Inflammatory macrophage treated with lipopolysaccharide for 4 hours (primary cell): ENCODE data around the gene FTMT.
"Not testable (repeated sequence)": the region's sequence is repeated elsewhere in the genome, so short reads cannot be mapped to it uniquely, and the experiment has no call there.

ENCODE experiments used
- DNase-seq: peaks from one replicate; pipeline ENCODE4 v3.0.0-alpha.2; 2020

Gene FTMT

DNA sequence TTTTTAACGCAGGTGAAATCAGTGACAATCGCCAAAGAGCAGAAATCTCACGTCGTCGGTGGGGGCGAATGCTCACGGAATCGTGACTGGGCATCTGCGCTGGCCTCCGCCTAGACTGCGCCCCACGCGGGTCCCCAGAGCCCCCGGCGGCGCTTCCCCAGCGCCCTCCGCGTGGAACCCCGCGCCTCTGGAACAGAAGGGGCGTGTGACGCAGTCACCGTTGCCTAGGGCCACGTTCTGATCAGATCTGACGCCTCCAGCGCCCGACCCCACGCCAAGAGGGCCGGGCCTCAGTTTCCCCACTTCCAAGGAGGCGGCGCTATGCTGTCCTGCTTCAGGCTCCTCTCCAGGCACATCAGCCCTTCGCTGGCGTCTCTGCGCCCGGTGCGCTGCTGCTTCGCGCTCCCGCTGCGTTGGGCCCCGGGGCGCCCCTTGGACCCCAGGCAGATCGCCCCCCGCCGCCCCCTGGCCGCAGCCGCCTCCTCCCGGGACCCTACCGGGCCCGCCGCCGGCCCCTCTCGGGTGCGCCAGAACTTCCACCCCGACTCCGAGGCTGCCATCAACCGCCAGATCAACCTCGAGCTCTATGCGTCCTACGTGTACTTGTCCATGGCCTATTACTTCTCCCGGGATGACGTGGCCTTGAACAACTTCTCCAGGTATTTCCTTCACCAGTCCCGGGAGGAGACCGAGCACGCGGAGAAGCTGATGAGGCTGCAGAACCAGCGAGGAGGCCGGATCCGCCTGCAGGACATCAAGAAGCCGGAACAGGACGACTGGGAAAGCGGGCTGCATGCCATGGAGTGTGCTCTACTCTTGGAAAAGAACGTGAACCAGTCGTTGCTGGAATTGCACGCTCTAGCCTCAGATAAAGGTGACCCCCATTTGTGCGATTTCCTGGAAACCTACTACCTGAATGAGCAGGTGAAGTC lies at the start of gene FTMT:
Gene FTMT (plus strand): TSS at position 240 of the 932 bp plus-strand sequence. CDS start 82 bp downstream, at position 322.
- DNase-seq = no peak

DNA sequence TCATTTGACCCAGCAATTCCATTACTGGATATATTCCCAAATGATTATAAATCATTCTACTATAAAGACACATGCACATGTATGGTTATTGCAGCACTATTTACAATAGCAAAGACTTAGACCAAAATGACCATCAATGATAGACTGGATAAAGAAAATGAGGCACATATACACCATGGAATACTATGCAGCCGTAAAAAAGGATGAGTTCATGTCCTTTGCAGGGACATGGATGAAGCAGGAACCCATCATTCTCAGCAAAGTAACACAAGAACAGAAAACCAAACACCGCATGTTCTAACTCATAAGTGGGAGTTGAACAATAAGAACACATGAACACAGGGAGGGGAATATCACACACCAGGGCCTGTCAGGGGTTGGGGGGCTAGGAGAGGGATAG lies 46.4 kb upstream of the FTMT start:
- not testable (repeated sequence) for DNase-seq

- no peak for DNase-seq
Observed at GRCh38 chr5:121805911-121806310, 45.8 kb upstream of the FTMT start.

DNA sequence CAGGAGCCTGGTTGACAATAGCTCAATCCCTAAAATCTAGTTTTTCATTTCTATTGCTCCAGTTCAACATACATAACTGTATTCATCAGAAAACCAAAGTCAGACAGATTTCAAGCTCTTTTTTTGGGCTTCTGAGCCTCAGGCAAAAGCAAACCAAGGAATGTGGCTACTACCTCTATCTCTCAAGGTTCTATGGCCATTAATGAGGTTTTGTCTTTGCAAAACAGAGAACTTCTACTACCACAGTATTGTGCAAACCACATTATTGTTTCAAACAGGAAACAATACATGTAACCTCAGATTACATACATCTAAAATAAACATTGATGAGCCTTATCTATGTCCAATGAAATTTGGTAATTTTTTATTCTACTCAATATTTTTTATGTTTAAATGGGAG lies 35.5 kb upstream of the FTMT start:
- DNase-seq = no peak

DNA sequence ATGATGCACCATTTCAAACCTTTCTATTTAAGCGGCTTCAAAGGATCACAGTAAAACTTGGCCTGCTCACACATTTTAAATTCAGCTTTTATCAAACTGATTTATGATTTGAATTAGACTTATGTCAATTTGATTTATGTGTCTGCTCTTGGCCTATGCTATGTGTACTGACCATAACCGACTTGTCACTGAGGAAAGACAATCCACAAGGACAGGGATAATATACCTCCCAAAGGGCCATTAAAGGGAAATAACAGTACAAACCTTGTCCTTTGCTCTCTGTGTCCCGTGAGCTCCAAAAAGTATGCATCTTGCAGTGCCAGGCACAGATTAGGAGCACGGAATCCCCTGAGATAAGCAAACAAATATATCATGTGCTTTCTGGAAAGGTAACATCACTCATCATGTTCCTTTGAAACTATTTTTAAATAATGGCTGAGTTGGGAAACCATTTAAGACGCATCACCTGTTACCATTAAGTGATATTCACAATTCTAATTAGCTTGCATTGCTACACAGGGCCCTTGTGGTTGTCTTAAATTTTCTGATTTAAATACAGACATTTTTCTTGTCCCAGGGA lies 31.9 kb upstream of the FTMT start:
- no peak for DNase-seq

DNA sequence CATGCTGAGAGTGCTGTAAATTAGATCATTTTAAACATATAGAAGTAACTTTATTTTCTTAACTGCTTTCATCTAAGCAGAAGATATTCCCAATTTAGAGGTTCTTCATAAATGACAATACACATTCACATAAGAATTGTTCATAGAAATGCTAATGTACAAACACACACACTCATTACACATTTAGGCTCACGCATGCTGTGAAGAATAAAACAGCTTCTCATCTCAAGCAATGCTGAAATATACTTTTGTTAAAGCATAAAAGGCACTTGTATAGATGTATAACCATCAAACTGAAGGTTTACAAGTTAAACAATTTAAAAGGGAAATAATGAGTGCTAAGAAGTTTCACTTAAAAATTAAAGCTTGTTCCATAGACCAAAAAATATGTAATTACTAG lies 18.1 kb upstream of the FTMT start:
- DNase-seq = no peak

- DNase-seq = no peak
Observed at GRCh38 chr5:121834021-121834420, 17.7 kb upstream of the FTMT start.

GRCh38 chr5:121841892-121842291 lies 9.8 kb upstream of the FTMT start:
- DNase-seq = no peak

GRCh38 chr5:121850272-121850671 lies 1.4 kb upstream of the FTMT start:
- DNase-seq = no peak

DNA sequence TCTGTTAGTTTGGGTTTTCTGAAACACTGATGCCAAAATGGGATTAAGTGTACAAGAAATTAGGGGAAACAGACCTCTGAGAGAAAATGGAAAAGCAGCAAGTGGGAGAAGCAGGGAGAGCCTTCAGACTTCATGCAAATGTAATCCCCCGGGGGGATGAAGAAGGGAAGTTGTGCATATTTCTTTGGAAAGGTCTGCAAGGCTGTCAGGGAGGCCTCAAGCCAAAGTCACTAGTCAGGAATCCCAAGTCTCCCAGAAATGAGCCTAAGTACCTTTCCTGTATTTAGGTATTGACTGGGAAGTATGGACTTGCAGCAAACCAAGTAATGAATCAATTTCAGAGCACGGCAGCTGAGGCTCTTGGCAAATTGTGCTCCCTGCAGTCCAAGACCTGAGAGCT lies 2.2 kb downstream of the FTMT start:
- no peak for DNase-seq

DNA sequence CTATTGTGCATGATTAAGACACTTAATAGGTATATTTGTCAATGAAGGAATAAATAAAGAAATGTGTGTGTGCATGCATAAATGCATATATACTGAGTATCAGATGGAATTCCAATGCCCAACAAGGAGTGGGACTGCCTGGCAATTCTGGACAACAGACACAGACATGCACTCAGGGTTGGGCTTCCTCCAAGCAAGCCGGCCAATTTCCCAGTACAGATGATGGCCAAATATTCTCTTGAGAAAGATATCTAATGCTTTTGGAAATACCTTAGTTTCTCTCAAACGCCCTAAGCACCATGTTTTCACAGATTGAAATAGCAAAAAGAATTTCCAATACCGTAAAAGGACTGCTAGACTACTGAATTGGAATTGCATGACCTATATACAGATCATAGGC lies 11.1 kb downstream of the FTMT start:
- DNase-seq = no peak

DNA sequence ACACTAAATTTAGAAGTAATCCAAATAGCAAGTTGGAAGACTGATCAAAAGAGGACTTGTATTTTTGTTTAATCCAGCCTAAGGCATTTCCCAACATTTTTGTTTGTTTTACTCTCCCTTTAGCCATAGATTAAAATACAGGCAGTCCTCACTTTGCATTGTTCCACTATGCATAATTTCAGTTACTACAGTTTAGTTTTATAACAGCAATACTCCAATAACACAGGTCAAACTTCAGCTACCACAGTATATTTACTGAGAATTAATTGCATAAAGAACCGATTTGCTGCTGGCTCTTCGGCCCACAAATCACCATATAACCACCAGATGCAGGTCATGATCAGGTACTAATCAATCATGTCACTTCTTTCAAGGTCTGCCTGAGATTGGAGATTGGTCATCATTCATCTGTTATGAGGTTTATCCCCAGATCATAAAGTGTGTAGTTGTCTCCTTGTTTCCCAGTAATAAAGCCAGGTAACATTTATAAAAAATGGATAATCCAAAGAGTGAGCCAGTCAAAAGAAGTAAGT lies 12.1 kb downstream of the FTMT start:
- no peak for DNase-seq

DNA sequence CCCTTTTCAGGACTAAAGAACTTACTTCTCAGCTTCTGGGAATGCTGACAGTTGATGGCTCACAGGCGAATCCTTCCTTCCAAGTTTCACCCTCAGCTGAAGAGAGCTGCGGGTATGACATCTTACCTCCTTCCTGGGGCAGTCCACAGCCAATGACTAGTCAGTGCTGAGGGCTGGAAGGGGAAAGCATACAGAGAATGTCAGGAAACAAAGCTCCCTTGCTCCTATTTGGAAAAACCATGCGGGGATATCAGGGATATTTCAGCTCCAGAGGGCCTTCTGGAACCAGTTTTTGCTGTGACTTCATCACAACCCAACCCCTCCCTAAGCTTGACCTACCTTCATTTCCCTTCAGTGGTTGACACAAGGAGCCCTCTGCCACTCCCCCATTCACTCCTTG lies 15.7 kb downstream of the FTMT start:
- no peak for DNase-seq

- no peak for DNase-seq
Observed at GRCh38 chr5:121870489-121870888, 18.8 kb downstream of the FTMT start.

DNA sequence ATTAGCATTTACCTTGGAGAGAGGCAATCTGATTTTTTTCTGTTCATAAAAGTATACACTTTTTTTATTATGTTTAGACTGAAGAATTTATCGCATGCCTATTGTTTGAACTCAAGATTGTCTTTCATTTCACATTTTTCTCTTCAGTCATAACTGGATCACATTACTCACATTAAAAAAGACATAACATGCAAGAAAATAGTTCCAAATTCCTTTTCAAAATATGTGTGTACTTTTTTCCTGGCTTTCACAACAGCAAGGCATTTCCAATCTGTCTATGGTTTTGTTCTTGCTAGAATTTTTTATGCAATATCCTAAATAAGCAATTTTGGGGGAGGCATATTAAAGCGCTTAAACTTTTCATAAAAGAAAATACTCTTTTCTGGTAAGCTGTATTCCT lies 21.2 kb downstream of the FTMT start:
- no peak for DNase-seq

GRCh38 chr5:121873409-121873808 lies 21.7 kb downstream of the FTMT start:
- no peak for DNase-seq

DNA sequence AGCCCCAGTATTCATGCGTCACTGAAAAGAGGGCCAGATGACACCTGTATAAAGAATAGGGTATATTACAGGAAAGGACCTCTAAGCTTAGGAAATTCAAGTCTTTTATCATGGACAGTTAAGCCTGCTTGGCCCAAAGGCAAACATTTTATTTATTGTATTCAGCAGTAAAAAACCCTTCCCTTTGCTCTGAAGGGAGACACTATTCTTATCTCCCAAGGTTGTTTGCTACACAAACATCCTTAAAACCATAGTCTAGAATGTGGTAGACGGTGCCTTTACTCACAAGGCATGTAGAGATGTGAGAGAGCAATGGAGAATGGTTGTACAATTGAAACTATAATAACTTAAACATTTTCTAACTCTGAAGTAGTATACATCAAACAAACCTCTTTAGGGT lies 33.9 kb downstream of the FTMT start:
- no peak for DNase-seq

GRCh38 chr5:121887727-121888126 lies 36.0 kb downstream of the FTMT start:
- DNase-seq = no peak

DNA sequence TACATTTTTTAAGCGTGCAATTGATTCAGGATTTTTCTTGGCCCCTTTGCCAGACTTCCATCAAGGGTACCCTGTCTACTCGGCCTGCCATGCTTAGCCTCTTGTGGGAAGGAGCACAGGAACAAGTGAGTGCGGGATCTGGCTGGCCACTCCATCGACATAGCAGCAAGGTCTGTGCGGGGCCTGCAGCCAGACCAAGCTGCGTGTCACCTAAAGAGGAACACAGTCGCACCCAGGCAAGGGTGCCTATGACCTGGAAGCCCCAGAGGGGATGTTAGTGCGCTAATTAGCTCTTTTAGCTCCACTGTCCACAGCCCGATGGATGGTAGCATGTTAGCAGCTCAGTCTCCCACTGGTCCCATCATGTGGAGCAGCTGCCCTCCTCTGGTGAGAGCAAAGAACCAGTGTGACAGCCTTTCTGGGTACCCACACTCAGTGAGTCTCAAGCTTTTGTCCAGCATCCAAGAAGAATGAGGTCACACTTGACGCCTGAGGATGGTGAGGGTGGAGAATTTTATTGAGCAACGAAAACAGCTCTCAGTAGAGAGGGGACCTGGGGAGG lies 38.7 kb downstream of the FTMT start:
- no peak for DNase-seq

DNA sequence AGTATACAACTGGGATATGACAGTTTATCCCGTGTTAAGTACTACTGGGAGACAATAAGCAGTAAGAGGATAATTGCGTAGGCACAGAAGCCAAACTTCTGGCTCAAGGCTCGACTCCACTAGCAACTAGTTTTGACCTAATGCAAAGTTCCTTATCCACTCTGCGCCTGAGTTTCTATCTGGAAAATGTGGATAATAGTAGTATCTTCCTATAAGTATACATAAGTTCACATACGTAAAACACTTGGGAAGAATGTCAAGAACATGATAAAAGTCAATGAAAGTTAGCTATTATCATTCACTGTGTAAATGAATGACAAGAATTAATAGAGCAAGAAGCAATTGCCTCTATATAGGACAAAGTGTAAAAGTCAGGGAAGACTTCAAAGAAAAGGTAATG lies 45.7 kb downstream of the FTMT start:
- no peak for DNase-seq

DNA sequence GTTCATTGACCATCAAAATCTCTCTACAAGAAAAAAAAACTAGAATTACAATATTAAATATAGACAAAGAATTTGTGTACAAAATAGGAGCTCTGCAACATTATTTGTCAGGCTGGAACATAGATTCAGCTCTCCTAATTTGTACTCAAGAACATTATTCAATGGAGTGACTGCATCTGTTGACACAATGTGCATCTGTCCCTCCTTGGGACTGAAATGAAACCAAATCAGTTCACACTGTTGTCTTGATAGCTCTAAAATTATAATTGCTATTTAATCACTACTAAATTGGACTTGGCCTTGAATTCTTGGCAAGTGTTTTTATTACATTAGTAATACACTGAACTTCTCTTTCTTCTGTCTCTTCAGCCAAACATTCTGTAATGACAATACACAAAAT lies 47.7 kb downstream of the FTMT start:
- DNase-seq = no peak
